ENCODE results near the gene N4BP2L1.
A peak's percentile ranks its signal among the peaks of the same experiment; 100 is the strongest.

DNA sequence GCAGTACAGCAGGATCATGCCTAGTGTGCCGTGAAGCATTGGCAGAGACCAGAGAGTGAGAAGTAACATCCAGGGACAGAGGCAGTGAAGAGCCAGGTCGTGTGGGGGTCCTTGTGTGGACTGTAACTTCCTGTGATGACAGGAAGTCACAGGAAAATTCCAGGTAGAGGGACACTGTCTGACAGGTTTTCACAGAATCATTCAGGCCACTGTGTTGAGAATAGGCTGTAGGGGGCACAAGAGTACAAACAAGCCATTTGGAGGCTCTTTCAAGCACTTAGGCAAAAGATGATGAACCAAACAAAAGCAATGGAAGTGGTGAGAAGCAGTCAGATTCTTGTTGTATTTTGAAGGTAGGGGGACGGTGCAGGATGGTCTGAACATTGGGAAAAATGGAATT, 46.4 kb downstream of the N4BP2L1 start:
- TF ChIP-seq, protein P1, sequence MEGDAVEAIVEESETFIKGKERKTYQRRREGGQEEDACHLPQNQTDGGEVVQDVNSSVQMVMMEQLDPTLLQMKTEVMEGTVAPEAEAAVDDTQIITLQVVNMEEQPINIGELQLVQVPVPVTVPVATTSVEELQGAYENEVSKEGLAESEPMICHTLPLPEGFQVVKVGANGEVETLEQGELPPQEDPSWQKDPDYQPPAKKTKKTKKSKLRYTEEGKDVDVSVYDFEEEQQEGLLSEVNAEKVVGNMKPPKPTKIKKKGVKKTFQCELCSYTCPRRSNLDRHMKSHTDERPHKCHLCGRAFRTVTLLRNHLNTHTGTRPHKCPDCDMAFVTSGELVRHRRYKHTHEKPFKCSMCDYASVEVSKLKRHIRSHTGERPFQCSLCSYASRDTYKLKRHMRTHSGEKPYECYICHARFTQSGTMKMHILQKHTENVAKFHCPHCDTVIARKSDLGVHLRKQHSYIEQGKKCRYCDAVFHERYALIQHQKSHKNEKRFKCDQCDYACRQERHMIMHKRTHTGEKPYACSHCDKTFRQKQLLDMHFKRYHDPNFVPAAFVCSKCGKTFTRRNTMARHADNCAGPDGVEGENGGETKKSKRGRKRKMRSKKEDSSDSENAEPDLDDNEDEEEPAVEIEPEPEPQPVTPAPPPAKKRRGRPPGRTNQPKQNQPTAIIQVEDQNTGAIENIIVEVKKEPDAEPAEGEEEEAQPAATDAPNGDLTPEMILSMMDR (IDR thresholded peaks at IDR 0.05; ENCODE audit: low read length), result peak; percentile 54
- TF ChIP-seq EZH2 (optimal IDR thresholded peaks at IDR 0.05; ENCODE audit: low read depth, low read length), result no peak
- no peak for TF ChIP-seq EZH2phosphoT487 (IDR thresholded peaks at IDR 0.05; ENCODE audit: low read length)
